Measurements from ENCODE around the gene UBE2C. TPM values are rescaled to one million over a fixed set of nuclear protein-coding genes. Genes with fewer than 3 reads are reported as not detected.
"Not testable (repeated sequence)": the region's sequence is repeated elsewhere in the genome, so short reads cannot be mapped to it uniquely, and the experiment has no call there.

The UBE2C gene
- polyA plus RNA-seq, 3 donors from 2014 or later: 1.9 to 2.0 TPM; not detected in 1

- peaks cover 0 to 9% (median 5%) of the 10 kb centered on the region in 3 donors for H3K27me3 Mint-ChIP-seq (ENCODE audit: low read depth in 3 of 3)
- H3K4me1 Mint-ChIP-seq: no peaks in the 10 kb centered on the region
- no peak overlapping the region for H3K4me3 Mint-ChIP-seq
- no peak for DNase-seq
- no peak overlapping the region for H3K27ac Mint-ChIP-seq
- peaks cover 0 to 3% (median 0%) of the 10 kb centered on the region in 3 donors for H3K36me3 Mint-ChIP-seq
- H3K9me3 Mint-ChIP-seq: no peaks in the 10 kb centered on the region
These were observed 29.6 kb upstream of the UBE2C start for GRCh38 chr20:45782890-45783289.

- DNase-seq: no peak
- Mint-ChIP-seq H3K36me3 (peaks cover 0 to 3% (median 0%) of the 10 kb centered on the region in 3 donors), H3K4me3 (no peak overlapping the region), H3K27me3 (ENCODE audit: low read depth in 3 of 3) (peaks cover 0 to 9% (median 5%) of the 10 kb centered on the region in 3 donors), H3K9me3 (no peaks in the 10 kb centered on the region), H3K27ac (peak overlapping the region in 1 of 6 donors; percentile 83), H3K4me1 (no peaks in the 10 kb centered on the region)
These were observed 28.7 kb upstream of the UBE2C start for GRCh38 chr20:45783656-45784294.

- DNase-seq: no peak
- H3K27me3 Mint-ChIP-seq (ENCODE audit: low read depth in 3 of 3): peaks cover 3 to 12% (median 8%) of the 10 kb centered on the region in 3 donors
These were observed 24.1 kb upstream of the UBE2C start for GRCh38 chr20:45788351-45788750.

GRCh38 chr20:45792317-45793118, 19.9 kb upstream of the UBE2C start:
- H3K27me3 Mint-ChIP-seq (ENCODE audit: low read depth in 3 of 3): peaks cover 3 to 5% (median 5%) of the 10 kb centered on the region in 3 donors
- peak overlapping the region; percentile 86 to 96 (median 92) for H3K4me3 Mint-ChIP-seq
- peak in 1 of 3 donors; percentile 10 for DNase-seq
- peaks cover 15 to 20% of the 10 kb centered on the region in 2 donors for H3K4me1 Mint-ChIP-seq
- no peaks in the 10 kb centered on the region for H3K9me3 Mint-ChIP-seq
- H3K27ac Mint-ChIP-seq: peak overlapping the region; percentile 75 to 96 (median 86)
- peaks cover 14 to 19% (median 16%) of the 10 kb centered on the region in 3 donors for H3K36me3 Mint-ChIP-seq

More at GRCh38 chr20:45788351-45788750, 24.1 kb upstream of the UBE2C start:
- Mint-ChIP-seq H3K27ac (no peak overlapping the region), H3K4me3 (no peak overlapping the region), H3K9me3 (no peaks in the 10 kb centered on the region), H3K4me1 (peaks cover 14 to 15% of the 10 kb centered on the region in 2 donors), H3K36me3 (peaks cover 0 to 3% (median 0%) of the 10 kb centered on the region in 3 donors)

- Mint-ChIP-seq H3K27ac (peak overlapping the region in 2 of 6 donors; percentile 11 to 44), H3K27me3 (ENCODE audit: low read depth in 3 of 3) (peaks cover 3 to 5% (median 3%) of the 10 kb centered on the region in 3 donors), H3K36me3 (peaks cover 14 to 20% (median 18%) of the 10 kb centered on the region in 3 donors), H3K4me3 (no peak overlapping the region), H3K9me3 (no peaks in the 10 kb centered on the region), H3K4me1 (peaks cover 26 to 34% of the 10 kb centered on the region in 2 donors)
- DNase-seq: no peak
These were observed 15.9 kb upstream of the UBE2C start for GRCh38 chr20:45796337-45797065.

GRCh38 chr20:45797510-45797909, 14.9 kb upstream of the UBE2C start:
- H3K9me3 Mint-ChIP-seq: not testable (repeated sequence)

GRCh38 chr20:45797955-45798354, 14.5 kb upstream of the UBE2C start:
- DNase-seq; H3K27me3 Mint-ChIP-seq (ENCODE audit: low read depth in 3 of 3); H3K4me3 Mint-ChIP-seq; H3K9me3 Mint-ChIP-seq; H3K27ac Mint-ChIP-seq: not testable (repeated sequence)
- H3K36me3 Mint-ChIP-seq: peaks cover 21 to 31% (median 25%) of the 10 kb centered on the region in 3 donors
- peaks cover 15 to 23% of the 10 kb centered on the region in 2 donors for H3K4me1 Mint-ChIP-seq

More at GRCh38 chr20:45797510-45797909, 14.9 kb upstream of the UBE2C start:
- not testable (repeated sequence) for DNase-seq; H3K27me3 Mint-ChIP-seq (ENCODE audit: low read depth in 3 of 3); H3K4me3 Mint-ChIP-seq
- Mint-ChIP-seq H3K4me1 (peaks cover 20 to 28% of the 10 kb centered on the region in 2 donors), H3K27ac (peak overlapping the region in 2 of 6 donors; percentile 15 to 17), H3K36me3 (peaks cover 21 to 28% (median 23%) of the 10 kb centered on the region in 3 donors)

GRCh38 chr20:45798935-45799642, 13.4 kb upstream of the UBE2C start:
- H3K27ac Mint-ChIP-seq: peak overlapping the region; percentile 0 to 80 (median 56)
- DNase-seq: peak; percentile 55 to 65 (median 60)
- H3K27me3 Mint-ChIP-seq (ENCODE audit: low read depth in 3 of 3): no peaks in the 10 kb centered on the region
- peaks cover 26 to 42% (median 29%) of the 10 kb centered on the region in 3 donors for H3K36me3 Mint-ChIP-seq
- peak overlapping the region; percentile 34 to 66 (median 51) for H3K4me3 Mint-ChIP-seq
- H3K4me1 Mint-ChIP-seq: peaks cover 13 to 22% of the 10 kb centered on the region in 2 donors
- no peaks in the 10 kb centered on the region for H3K9me3 Mint-ChIP-seq

- no peaks in the 10 kb centered on the region for H3K27me3 Mint-ChIP-seq (ENCODE audit: low read depth in 3 of 3)
- no peak overlapping the region for H3K4me3 Mint-ChIP-seq
- no peak for DNase-seq
- H3K36me3 Mint-ChIP-seq: peaks cover 23 to 46% (median 25%) of the 10 kb centered on the region in 3 donors
- peaks cover 13 to 16% of the 10 kb centered on the region in 2 donors for H3K4me1 Mint-ChIP-seq
- no peaks in the 10 kb centered on the region for H3K9me3 Mint-ChIP-seq
- no peak overlapping the region for H3K27ac Mint-ChIP-seq
These were observed 10.6 kb upstream of the UBE2C start for GRCh38 chr20:45801851-45802250.

GRCh38 chr20:45810191-45810970, 2.1 kb upstream of the UBE2C start:
- Mint-ChIP-seq H3K27me3 (ENCODE audit: low read depth in 3 of 3) (peaks cover 3 to 7% (median 5%) of the 10 kb centered on the region in 3 donors), H3K4me1 (peaks cover 13 to 25% of the 10 kb centered on the region in 2 donors), H3K4me3 (no peak overlapping the region), H3K9me3 (no peaks in the 10 kb centered on the region), H3K27ac (peak overlapping the region in 1 of 6 donors; percentile 6), H3K36me3 (peaks cover 9 to 13% (median 11%) of the 10 kb centered on the region in 3 donors)
- DNase-seq: no peak

GRCh38 chr20:45813006-45813340, 529 bp downstream of the UBE2C start:
- Mint-ChIP-seq H3K9me3 (no peaks in the 10 kb centered on the region), H3K4me1 (peaks cover 13 to 25% of the 10 kb centered on the region in 2 donors), H3K4me3 (peak overlapping the region; percentile 84 to 88 (median 85)), H3K27ac (peak overlapping the region in 1 of 6 donors; percentile 81), H3K27me3 (ENCODE audit: low read depth in 3 of 3) (peaks cover 3 to 7% (median 5%) of the 10 kb centered on the region in 3 donors), H3K36me3 (peaks cover 5 to 9% (median 9%) of the 10 kb centered on the region in 3 donors)
- DNase-seq: no peak

- Mint-ChIP-seq H3K4me1 (peaks cover 13 to 25% of the 10 kb centered on the region in 2 donors), H3K4me3 (peak overlapping the region; percentile 84 to 88 (median 85)), H3K27me3 (ENCODE audit: low read depth in 3 of 3) (peaks cover 3 to 7% (median 5%) of the 10 kb centered on the region in 3 donors), H3K9me3 (no peaks in the 10 kb centered on the region), H3K36me3 (peaks cover 5 to 9% (median 9%) of the 10 kb centered on the region in 3 donors), H3K27ac (no peak overlapping the region)
- no peak for DNase-seq
These were observed 1.0 kb downstream of the UBE2C start for GRCh38 chr20:45813489-45813888.

Data from immature natural killer cell (primary cell).